T1000 (cell line): Measurements from ENCODE around the gene HIC1.
A peak's percentile ranks its signal among the peaks of the same experiment; 100 is the strongest.
"Not testable (repeated sequence)": the region's sequence is repeated elsewhere in the genome, so short reads cannot be mapped to it uniquely, and the experiment has no call there.

Experiments
- DNase-seq: peaks from one replicate; lab custom pipeline; 2025; ENCODE audit warnings: mixed read lengths; lab: John Stamatoyannopoulos, UW

The HIC1 gene, protein sequence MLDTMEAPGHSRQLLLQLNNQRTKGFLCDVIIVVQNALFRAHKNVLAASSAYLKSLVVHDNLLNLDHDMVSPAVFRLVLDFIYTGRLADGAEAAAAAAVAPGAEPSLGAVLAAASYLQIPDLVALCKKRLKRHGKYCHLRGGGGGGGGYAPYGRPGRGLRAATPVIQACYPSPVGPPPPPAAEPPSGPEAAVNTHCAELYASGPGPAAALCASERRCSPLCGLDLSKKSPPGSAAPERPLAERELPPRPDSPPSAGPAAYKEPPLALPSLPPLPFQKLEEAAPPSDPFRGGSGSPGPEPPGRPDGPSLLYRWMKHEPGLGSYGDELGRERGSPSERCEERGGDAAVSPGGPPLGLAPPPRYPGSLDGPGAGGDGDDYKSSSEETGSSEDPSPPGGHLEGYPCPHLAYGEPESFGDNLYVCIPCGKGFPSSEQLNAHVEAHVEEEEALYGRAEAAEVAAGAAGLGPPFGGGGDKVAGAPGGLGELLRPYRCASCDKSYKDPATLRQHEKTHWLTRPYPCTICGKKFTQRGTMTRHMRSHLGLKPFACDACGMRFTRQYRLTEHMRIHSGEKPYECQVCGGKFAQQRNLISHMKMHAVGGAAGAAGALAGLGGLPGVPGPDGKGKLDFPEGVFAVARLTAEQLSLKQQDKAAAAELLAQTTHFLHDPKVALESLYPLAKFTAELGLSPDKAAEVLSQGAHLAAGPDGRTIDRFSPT

DNA sequence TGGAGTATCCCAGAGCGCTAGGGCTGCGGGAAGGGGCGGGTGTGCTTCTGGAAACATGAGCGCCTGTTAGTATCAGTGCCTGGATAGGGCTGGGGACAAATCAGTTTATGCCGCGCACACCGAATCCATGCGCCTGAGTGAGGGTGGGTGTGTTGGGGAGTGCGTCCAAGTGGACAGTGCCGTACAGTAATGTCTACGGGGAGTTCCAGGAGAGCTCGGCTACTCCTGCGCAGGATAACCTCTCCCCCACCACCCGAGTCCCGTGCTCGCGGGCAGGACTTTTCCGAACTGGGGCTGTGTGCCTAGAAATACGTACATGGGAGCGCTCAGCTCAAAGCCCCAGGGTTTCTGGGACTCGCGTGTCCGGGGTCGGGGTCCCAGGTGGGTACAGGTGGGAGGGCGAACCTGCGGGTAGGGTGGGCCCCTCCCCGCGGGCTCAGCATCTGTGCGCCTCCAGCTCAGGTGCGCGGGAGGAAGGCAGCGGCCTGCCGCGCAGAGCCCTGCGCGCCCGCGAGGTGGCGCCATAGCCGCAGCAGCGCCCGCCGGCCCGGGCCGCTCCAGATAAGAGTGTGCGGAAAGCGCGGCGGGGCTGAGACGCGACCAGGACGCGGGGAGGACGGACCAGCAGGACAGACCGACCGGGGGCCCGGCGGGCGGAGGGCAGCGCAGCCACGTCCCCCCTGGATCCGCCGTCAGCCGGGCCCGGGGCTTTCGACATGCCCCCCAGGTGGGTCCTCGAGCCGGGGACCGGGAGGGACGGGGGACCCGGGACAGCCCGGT, at the start of gene HIC1:
TSS of gene HIC1 (plus strand) at position 592 of the 780 bp plus-strand sequence. CDS start 1,588 bp downstream, outside the sequence.
- DNase-seq: peak; percentile 71

DNA sequence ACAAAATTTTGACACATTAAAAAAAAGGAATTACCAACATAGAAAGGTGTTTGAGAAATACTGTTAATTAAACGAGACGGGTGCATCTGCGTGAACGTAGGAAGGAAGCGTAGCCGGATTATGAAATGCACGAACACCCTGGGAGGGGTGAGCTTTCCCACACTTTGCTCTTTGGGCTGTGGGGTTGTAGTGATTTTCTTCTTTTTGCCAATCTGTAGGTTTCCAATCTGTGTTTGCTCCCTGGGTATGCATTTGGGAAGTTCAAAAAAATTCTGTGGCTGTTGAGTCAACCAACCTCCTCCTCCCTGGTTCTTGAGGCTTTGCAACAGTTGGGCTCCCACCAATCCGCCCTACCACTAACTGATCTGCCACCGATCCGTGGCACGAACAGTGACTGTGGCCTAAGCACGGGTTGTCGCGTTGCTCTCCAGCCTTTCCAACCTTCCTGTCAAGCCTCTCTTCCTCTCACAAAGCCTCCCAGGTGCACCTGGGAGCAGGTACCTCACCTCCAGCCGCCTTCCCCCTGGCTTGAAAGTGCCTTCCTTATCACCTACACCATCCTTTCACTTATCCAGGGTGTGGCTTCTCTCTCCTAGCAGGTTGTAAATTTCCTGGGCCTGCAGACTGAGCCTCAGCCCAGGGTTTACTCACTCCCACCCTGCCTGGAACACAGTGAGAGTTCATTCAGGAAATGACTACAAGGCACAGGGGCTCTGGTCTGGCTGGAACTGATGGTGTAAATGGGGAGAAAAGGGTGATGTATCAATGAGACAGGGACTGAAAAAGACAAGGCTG, 46.4 kb upstream of the HIC1 start:
- no peak for DNase-seq

DNA sequence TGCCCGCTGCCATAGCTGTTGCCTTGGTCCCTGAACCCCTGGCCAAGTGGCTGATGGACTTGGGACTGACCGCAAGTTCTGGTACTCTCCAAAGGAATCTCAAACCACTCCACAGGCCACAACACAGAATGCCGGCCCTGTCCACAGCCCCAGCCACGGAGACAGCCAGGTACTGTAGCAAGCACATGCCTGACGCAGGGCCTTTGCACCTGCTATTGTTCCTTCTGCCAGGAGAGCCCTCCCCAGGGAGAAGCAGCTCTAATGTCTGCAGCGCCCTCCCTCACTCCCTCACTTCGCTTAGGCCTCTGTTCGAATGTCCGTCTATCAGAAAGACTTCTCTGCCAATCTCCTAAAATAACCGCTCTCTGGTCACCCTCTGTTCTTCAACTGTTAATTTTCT, 45.2 kb upstream of the HIC1 start:
- DNase-seq: no peak

DNA sequence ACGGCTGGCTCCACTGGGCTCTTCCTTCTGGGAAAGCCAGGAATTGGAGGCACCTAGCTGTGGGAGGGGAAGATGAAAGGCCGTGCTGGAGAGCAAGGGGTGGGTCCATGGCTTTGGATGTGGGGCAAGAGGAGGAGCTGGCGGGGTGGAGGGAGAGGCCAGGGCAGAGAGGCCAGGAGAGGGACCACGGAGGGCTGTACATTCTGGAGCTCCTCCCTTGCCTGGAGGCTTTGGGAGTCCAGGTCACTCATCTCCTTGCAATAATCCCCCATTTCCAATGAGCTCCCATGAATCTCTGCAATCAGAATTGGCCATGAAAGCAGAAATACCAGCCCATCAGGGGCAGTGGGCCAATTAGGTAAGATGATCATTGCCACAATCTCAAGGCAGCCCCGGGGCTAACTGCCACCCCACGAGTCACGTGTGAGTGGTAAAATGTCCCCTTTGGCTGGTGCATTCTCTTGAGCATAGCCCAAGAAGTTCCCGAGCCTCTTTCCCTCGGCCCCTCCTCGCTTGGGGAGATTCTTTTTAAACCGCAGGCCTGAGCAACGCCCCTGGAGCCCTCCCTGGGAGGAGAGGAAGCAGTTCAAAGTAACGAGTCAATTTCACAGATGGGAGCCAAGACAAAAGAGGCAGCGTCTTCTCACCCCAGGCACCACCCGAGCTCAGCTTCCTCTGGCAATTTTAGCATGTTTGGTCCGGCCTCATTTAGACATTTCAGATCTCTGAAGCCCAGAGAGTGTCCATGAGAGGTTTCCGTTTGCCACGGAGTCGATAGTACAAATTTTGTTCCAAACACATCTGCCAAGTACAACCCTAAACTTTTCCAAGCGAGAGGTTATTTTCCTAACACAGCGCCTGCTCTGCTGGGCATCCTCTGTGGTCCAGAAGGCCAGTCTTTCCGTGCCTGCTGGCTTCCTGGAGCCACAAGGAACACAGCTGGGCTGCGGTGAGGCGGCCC, 43.2 kb upstream of the HIC1 start:
- DNase-seq: peak; percentile 95

DNA sequence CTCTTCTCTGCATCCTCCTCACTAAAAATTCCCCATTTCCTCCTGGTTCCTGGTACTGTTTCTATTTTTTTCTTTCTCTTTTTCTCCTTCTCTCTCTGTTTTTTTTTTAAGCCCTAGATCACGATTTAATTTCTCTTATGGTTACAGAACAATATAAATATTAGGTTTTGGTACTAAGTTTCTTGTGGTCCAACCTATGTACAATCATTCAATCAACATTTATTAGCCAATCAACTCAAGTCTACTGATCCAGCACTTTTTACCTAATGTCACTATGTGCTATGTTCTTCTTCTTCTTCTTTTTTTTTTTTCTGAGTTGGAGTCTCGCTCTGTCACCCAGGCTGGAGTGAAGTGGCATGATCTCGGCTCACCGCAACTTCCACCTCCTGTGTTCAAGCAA, 42.4 kb upstream of the HIC1 start:
- no peak for DNase-seq

DNA sequence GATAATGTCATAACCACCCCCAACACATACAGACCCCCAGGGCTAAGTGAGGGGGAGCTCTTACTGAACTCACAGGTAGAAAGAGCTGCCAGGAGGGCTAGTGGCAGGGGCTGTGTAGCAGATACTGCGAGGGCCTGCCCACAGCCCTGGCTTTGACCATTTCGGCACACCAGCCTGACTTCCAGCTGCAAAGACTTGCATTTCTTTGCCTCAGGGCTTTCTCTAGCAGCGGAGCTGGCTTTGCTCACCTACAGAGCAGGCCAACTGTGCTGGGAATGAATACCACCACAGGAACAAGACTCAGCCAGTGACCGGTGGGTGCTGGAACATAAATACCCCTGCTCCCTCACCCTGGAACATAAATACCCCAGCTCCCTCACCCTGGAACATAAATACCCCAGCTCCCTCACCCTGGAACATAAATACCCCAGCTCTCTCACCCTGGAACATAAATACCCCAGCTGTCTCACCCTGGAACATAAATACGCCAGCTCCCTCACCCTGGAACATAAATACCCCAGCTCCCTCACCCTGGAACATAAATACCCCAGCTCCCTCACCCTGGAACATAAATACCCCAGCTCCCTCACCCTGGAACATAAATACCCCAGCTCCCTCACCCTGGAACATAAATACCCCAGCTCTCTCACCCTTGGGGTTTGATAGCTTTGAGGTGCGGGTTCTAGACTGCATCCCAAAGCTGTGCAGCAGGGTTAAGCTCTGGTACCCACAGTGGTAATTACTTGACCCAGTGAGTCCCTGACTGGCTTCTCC, 41.5 kb upstream of the HIC1 start:
- DNase-seq: not testable (repeated sequence)

DNA sequence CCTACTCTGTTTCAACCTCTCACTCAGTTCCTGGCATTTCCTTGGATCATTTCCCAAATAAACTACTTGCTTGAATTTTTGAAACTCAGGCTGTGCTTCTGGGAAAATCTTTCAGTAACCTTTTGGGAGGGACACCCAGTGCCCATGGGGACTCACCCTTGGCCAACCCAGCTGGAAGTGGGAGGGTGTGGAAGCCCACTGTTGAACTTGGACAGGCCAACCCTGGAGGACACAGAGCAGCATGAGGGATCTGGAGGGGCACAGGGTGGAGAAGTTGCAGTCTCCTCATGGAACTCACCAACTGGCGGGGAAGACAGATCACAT, 40.9 kb upstream of the HIC1 start:
- DNase-seq: no peak

DNA sequence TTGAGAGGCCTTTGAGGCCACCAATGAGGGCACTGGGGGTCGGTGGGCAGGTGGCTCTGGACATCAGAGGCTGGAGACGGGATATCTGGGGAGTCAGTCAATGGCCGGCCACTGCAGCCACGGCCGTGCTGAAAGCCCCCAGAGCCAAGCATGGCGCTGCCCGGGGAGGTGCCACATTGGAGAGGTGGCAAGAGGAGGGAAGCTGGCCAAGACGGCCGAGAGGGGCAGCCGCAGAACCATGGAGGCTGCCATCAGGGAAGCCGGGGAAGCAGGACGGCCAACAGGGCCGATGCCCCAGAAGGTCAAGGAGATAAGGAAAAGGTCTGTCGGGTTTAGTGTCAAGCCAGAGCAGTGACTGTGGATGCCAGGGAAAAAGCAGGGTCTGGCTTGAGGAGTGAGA, 39.6 kb upstream of the HIC1 start:
- DNase-seq: no peak

DNA sequence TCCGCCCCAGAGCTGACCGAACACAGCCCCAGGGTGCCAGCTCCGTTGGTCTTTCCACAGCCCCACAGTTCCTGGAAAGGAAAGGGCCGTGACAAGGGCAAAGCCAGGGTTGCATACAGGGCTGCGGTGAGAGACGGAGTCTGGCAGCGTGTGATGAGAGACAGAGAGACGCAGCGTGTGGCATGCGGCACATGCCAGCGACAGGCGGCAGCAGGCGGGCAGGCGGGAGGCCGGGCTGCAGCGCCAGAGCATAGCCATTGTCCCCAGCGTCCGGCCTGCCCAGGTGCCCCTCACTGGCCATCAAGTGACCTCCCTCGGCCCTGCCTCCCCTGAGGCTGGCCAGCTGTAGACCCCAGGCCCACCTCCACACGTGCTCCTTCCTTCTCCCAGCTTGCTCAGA, 38.4 kb upstream of the HIC1 start:
- DNase-seq: no peak

DNA sequence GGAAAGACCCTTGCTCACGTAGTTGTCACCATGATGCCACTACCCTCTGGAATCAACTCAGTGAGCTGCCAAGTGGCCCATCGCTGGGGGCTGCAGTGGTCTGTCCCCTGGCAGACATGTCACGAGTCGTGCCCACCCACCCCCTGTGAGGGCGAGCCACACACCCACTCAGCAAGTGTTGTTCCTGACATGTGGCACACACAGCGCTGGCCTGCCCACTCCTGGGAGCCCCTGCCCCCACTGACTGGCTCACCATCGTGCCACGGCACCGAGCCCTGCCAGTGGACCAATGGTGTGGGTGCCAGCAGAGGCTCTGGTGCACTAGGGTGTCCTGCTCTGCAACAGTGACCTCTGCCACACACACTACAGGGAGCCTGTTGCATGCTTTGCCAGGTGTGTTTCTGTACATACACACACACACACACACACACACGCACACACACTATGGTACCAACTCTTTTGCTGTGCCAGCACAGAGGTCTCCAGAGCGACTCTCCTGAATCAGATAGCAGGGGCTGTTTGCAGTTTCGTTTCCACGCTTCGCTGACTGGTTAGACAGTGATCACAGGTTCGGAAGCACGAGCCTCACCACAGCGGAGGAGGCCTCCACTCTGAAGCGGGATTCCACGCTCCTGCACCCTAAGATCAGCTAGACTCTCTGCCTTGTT, 37.5 kb upstream of the HIC1 start:
- no peak for DNase-seq

DNA sequence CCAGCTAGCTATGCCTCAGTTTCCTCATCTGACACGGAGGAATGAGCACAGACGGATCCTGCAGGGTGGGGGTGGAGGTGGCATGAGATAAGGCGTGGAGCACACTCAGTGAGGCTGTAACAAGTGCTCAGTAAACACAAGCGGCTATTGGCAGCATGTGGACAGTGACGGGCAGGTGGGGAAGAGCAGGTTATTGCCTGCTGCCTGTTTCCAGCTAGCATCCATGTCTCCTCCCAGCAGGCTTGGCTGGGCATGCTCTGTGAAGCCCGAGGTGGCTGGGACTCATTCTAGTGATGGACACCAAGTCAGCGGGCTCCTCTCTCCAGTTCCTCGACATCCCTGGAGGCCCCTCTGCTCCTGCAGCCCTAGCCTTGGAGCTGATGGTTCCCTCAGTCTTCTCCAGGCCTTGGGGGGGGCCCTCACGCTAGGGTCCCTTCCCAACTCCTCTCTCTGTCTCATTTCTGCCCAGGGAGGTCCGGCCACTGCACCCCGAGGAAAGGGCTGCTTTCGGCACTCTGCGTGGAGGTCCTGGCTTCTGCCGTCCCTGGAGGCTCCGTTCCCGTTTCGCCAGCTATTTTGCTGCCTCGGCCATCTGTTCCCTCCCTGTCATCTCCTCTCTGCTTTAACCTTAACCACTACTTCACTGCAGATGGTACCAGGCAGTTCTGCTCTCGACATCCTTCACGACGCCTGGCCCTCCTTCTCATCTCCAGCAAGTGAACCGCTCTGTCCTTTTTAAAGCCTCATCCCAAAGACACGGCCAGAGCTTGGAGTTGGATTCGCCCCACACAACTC, 36.0 kb upstream of the HIC1 start:
- no peak for DNase-seq

DNA sequence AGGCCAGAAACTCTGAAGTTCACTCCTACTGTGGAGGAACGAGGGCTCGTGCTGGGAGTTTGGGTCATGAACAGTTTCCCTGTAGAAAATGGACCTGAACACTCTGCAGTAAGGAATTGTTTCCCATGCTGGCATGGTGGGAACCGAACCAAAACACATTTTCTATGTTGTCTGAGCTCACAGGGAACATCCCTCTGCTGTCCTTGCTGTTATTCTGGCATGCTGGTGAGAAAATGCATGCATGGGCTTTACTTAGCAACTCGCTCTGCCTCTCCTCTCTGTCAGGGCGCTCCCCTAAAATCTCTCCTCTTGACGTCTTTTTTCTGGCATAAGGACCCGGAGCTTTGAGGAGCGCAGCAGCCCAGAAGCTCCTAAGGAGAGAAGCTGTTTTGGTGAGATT, 35.2 kb upstream of the HIC1 start:
- no peak for DNase-seq

DNA sequence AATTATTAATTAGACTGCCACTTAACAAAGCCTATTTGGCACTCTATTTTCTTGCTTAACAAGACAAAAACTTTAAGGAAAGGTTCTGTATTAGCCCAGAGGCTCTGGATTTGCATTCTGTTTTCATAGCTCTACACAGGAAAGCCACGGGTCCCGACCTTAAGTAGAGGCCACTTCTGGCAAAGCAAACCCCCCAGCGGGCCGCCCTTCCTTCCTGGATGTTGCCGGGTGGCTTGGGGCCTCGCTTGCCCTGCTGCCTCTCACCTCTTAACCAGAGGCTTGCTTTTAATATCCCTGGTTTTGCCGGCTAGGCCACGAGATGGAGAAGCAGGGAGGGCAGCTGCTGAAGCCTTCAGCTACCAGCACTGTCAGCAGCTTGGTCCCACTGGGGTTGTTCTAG, 34.2 kb upstream of the HIC1 start:
- no peak for DNase-seq

DNA sequence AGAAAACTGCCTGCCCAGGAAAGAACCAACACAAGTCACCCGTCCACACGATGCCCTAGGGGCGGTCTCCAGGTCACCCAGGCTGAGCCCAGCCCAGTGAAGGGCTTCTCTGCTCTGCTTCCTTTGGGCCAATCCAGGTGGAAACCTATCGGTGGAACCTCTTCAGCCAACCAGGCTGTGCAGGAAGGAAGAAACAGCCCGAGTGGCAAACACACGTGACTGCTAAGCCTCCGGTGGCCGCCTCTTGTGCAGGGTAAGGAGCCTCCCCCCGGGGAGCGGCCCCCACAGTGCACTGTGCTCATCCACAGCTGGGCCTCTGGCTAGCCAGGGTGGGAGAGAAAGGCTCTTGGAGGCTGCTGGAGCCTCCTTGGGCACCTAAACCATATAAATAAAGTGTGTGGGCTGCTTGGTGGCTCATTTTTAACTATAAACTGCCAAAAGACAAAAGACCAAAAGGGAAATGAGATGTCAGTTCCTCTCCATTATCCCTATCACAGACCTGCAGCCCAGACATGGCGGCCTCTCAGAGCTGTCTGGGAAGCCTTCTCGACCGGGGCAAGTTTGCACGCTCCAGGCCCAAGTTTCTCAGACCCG, 32.2 kb upstream of the HIC1 start:
- DNase-seq: no peak

DNA sequence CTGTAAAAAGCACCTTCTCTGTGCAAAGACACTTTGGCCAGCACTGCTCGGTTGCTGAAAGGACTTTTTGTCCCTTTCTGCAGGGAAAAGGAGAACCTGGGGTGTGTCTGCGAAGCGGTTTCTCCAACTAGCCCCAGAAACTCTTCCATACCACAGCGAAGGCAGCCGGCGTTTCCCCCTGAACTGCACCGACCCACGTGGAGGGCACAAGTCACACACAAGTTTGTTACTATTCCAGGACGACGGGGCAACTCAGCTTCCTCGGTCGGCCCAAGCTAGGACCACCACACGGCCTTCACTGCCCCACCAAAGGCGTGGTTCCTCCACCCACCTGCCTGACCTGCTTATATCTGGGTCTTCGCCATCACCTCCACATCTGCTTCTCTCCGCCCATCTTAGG, 31.6 kb upstream of the HIC1 start:
- no peak for DNase-seq

DNA sequence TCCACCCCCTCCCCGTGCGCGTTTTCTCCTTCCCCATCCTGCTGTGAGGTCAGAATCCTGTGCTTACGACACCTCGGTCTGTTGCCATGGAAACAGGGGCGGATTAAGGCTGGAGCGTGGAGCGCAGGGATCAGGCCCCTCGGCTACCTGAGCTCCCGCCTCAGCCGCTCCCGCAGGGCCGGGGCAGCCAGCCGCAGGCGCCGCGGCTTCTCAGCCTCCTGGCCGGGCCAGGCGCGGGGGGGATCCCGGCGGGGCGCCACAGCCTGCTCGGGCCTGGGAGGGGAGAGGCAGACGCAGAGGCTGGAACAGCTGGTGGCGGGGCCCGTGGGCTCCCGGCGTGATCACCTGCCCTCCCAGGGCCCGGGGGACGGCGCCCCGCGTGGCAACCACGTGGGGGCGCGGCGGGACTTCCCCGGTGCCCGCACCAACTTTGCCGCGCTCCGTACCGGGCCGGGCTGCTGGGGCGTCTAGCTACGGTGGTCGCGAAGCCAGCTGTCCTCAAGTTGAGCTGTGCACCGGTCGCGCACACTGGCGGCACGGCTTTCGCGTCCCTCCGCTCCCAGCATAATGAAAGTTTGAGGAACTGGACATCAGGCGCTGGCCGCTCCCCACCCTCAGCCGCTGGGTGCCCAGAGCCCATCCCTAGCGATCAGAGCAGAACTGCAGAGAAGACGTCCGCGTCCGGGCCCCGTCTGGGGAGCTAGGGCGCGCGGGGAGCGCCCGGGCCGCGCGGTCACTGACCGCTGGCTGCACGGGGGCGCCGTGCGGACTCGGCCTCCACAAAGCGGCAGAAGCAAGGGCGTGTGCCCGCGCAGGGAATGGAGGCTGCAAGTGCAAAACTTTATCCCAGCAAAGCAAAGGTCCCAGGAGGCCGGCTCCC, 31.0 kb upstream of the HIC1 start:
- peak; percentile 66 for DNase-seq

DNA sequence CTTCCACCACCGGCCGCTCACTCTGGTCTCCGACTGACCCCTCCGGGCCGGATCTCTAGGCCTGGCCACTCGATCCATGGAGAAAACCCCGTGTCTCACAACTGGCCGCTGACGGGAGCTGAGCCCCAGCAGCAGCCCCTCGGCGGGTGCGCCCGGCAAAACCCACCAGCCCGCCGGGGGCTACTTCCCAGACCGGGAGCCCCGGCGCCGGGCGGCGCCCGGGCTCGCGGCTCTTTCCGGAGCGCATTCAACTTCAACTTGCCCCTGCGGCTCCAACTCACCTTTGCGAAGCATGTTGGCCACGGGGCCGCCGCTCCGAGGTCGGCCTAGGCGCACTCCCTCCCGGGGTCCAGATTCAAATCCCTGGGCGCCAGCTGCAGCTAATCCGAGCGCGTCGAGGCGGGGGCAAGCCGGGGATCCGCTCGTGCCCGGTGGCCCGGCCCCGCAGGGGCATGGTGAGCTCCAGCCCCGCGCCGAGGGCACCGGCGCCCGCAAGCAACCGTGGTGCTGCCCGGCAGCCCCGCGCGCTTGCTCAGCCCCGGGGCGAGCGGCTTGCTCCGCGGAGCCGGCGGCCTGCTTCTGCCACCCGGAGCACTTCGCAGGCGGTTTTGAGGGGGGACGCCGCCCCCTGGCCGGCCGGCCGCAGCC, 30.2 kb upstream of the HIC1 start:
- no peak for DNase-seq
